GM13977 (cell line): Measurements from ENCODE around the gene HUWE1.

ENCODE experiments used
- DNase-seq: peaks from one replicate; pipeline ENCODE4 v3.0.0; 2012; ENCODE audit warnings: low spot score
- CTCF ChIP-seq: IDR thresholded peaks from 2 replicates; pipeline ENCODE4 v1.5.1; 2012; ENCODE audit warnings: mild to moderate bottlenecking, control low read depth; ENCODE audit not compliant: insufficient read depth; ENCODE audit errors: extremely low read depth, missing control alignments
- in situ Hi-C: fragments of 300-500 bp; cut with MboI; formaldehyde crosslinking; loops from one replicate; pipeline ENCODE4 v1.12.0; 2022; ENCODE audit warnings: low sequenced_read_pairs, low pct_unique_long_range_greater_than_20kb, mixed read lengths, inconsistent platforms; ENCODE audit not compliant: unreplicated experiment

HUWE1 gene

GRCh38 chrX:53599781-53600396 is 86.6 kb downstream of the HUWE1 start:
- no peak for DNase-seq
- no peak for TF ChIP-seq CTCF
- in situ Hi-C loops: no loop called here

GRCh38 chrX:53598169-53598568 is 88.3 kb downstream of the HUWE1 start:
- in situ Hi-C loops: no loop called here
- no peak for DNase-seq
- TF ChIP-seq CTCF: no peak

GRCh38 chrX:53595266-53595810 is 91.2 kb downstream of the HUWE1 start:
- no peak for DNase-seq
- in situ Hi-C loops: no loop called here
- no peak for TF ChIP-seq CTCF

- in situ Hi-C loops: no loop called here
- DNase-seq: no peak
- TF ChIP-seq CTCF: no peak
These were observed 92.2 kb downstream of the HUWE1 start for GRCh38 chrX:53594354-53594753.

GRCh38 chrX:53587795-53588420 is 98.6 kb downstream of the HUWE1 start:
- no peak for TF ChIP-seq CTCF
- DNase-seq: no peak
- in situ Hi-C loops: no loop called here

DNA sequence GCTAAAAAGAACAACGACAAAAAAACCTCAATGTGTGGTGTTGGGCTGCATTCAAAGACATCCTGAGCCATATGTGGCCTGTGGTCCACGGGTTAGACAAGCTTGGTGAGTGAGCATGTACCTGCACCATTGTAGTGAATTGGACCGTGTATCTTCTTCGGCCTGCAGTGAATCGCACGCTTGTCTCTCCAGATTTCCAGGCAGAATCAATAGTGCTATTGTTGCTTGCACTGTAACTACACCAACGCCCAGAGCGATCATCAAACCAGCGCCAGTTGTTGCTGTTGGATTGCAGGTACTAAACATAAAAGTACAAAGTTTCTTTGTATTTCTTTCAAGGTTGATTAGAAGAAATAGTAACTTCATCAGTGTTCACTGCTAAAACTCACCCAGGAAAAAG is 101.6 kb downstream of the HUWE1 start:
- TF ChIP-seq CTCF: no peak
- in situ Hi-C loops: no loop called here
- DNase-seq: no peak
